H9 (cell line): ENCODE measurements around the gene FAM200B. TPM values are rescaled to one million over a fixed set of nuclear protein-coding genes. Genes with fewer than 3 reads are reported as not detected.

Experiments used
- DNase-seq: peaks from one replicate; pipeline ENCODE4 v3.0.0-alpha.2; 2017
- H2AFZ ChIP-seq: one replicate; pipeline ENCODE4 v1.6.1; 2013; ENCODE audit warnings: mild to moderate bottlenecking, low read length, control low read depth, moderate library complexity
- H2AK5ac ChIP-seq: 2 replicates; pipeline ENCODE4 v1.6.1; 2013; ENCODE audit warnings: low read length, control low read depth, mixed read lengths; ENCODE audit not compliant: insufficient read length
- H2BK120ac ChIP-seq: one replicate; pipeline ENCODE4 v1.6.1; 2013; ENCODE audit warnings: low read depth, mild to moderate bottlenecking, low read length, control low read depth, inconsistent platforms; ENCODE audit not compliant: poor library complexity, severe bottlenecking
- H2BK12ac ChIP-seq: 2 replicates; pipeline ENCODE4 v1.6.1; 2013; ENCODE audit warnings: low read length, control low read depth, mixed read lengths, low read depth; ENCODE audit not compliant: insufficient read length
- H2BK15ac ChIP-seq: 2 replicates; pipeline ENCODE4 v1.6.1; 2013; ENCODE audit warnings: low read depth, low read length, control low read depth
- H2BK20ac ChIP-seq: one replicate; pipeline ENCODE4 v1.6.1; 2013; ENCODE audit warnings: low read depth, mild to moderate bottlenecking, low read length, control low read depth, inconsistent platforms; ENCODE audit not compliant: poor library complexity, severe bottlenecking
- H2BK5ac ChIP-seq: 2 replicates; pipeline ENCODE4 v1.6.1; 2013; ENCODE audit warnings: low read length, control low read depth, mixed read lengths; ENCODE audit not compliant: insufficient read length
- H3K14ac ChIP-seq: 2 replicates; pipeline ENCODE4 v1.6.1; 2013; ENCODE audit warnings: low read length, control low read depth; ENCODE audit not compliant: insufficient read depth
- H3K18ac ChIP-seq: 2 replicates; pipeline ENCODE4 v1.6.1; 2013; ENCODE audit warnings: low read depth, mild to moderate bottlenecking, mixed read lengths, low read length, control low read depth; ENCODE audit not compliant: insufficient read length
- H3K23ac ChIP-seq: 2 replicates; pipeline ENCODE4 v1.6.1; 2013; ENCODE audit warnings: low read length, control low read depth, mixed read lengths, low read depth; ENCODE audit not compliant: insufficient read length
- H3K23me2 ChIP-seq: 2 replicates; pipeline ENCODE4 v1.6.1; 2013; ENCODE audit warnings: low read depth, mild to moderate bottlenecking, mixed read lengths, low read length, control low read depth; ENCODE audit not compliant: insufficient read length, poor library complexity, severe bottlenecking
- H3K27ac ChIP-seq: 2 replicates; pipeline ENCODE4 v1.5.1; 2013; ENCODE audit warnings: low read length, control low read depth, mixed read lengths, low read depth; ENCODE audit not compliant: insufficient read length
- H3K27me3 ChIP-seq: 2 replicates; pipeline ENCODE4 v1.6.1; 2013; ENCODE audit warnings: low read length, control low read depth, inconsistent platforms; ENCODE audit not compliant: insufficient read depth
- H3K4ac ChIP-seq: 2 replicates; pipeline ENCODE4 v1.6.1; 2013; ENCODE audit warnings: low read depth, mild to moderate bottlenecking, control low read depth, inconsistent platforms, low read length, moderate library complexity
- H3K4me1 ChIP-seq: 2 replicates; pipeline ENCODE4 v1.6.1; 2013; ENCODE audit warnings: low read length, control low read depth, inconsistent platforms; ENCODE audit not compliant: insufficient read depth
- H3K4me2 ChIP-seq: 2 replicates; pipeline ENCODE4 v1.6.1; 2013; ENCODE audit warnings: low read length, control low read depth, mixed read lengths; ENCODE audit not compliant: insufficient read length, insufficient read depth
- H3K56ac ChIP-seq: 2 replicates; pipeline ENCODE4 v1.6.1; 2013; ENCODE audit warnings: low read depth, mild to moderate bottlenecking, mixed read lengths, low read length, control low read depth; ENCODE audit not compliant: insufficient read length
- H3K79me1 ChIP-seq: 2 replicates; pipeline ENCODE4 v1.6.1; 2013; ENCODE audit warnings: low read depth, mild to moderate bottlenecking, moderate library complexity, low read length, control low read depth, inconsistent platforms; ENCODE audit not compliant: insufficient read depth, poor library complexity, severe bottlenecking
- H3K79me2 ChIP-seq: 2 replicates; pipeline ENCODE4 v1.6.1; 2013; ENCODE audit warnings: low read length, control low read depth, inconsistent platforms; ENCODE audit not compliant: insufficient read depth
- H3K9ac ChIP-seq: 2 replicates; pipeline ENCODE4 v1.6.1; 2013; ENCODE audit warnings: low read length, control low read depth, mixed read lengths; ENCODE audit not compliant: insufficient read length; ENCODE audit errors: extremely low read depth
- H3K9me3 ChIP-seq: one replicate; pipeline ENCODE4 v1.6.1; 2013; ENCODE audit warnings: low read depth, low read length, inconsistent platforms; ENCODE audit not compliant: control insufficient read depth
- H3T11ph ChIP-seq: one replicate; pipeline ENCODE4 v1.6.1; 2013; ENCODE audit warnings: mild to moderate bottlenecking, low read length, control low read depth, inconsistent platforms
- H4K20me1 ChIP-seq: one replicate; pipeline ENCODE4 v1.6.1; 2013; ENCODE audit not compliant: control insufficient read depth, insufficient read length, insufficient read depth
- H4K5ac ChIP-seq: 2 replicates; pipeline ENCODE4 v1.6.1; 2013; ENCODE audit warnings: low read depth, mild to moderate bottlenecking, mixed read lengths, low read length, control low read depth; ENCODE audit not compliant: insufficient read length
- H4K8ac ChIP-seq: replicated peaks from 2 replicates; pipeline ENCODE4 v1.6.1; 2013; ENCODE audit warnings: low read length, control low read depth, mixed read lengths, low read depth; ENCODE audit not compliant: insufficient read length
- H4K91ac ChIP-seq: 2 replicates; pipeline ENCODE4 v1.6.1; 2013; ENCODE audit warnings: low read depth, mild to moderate bottlenecking, moderate library complexity, mixed read lengths, low read length, control low read depth; ENCODE audit not compliant: insufficient read length
- H3K27ac Mint-ChIP-seq, 3 experiments: 2 replicates in 2 of 3; 3 replicates in 1 of 3; pipeline ENCODE4 v1.8.0; 2020 to 2021; ENCODE audit warnings: mixed read lengths in 3 of 3, mild to moderate bottlenecking in 1 of 3, moderate library complexity in 1 of 3
- H3K27me3 Mint-ChIP-seq: 2 replicates; pipeline ENCODE4 v1.8.0; 2021; ENCODE audit warnings: low read depth, mild to moderate bottlenecking, moderate library complexity, mixed read lengths
- H3K36me3 Mint-ChIP-seq, 3 experiments: 2 replicates in 2 of 3; 3 replicates in 1 of 3; pipeline ENCODE4 v1.8.0; 2020 to 2021; ENCODE audit warnings: low read depth in 3 of 3, mixed read lengths in 3 of 3; ENCODE audit not compliant: insufficient read depth in 1 of 3
- H3K4me1 Mint-ChIP-seq, 2 experiments: 2 replicates each; pipeline ENCODE4 v1.8.0; 2020; ENCODE audit warnings: mixed read lengths in 2 of 2
- H3K4me3 Mint-ChIP-seq, 2 experiments: 2 replicates in 1 of 2; 3 replicates in 1 of 2; pipeline ENCODE4 v1.8.0; 2020 to 2021; ENCODE audit warnings: mild to moderate bottlenecking in 2 of 2, mixed read lengths in 2 of 2, moderate library complexity in 1 of 2
- H3K9me3 Mint-ChIP-seq, 2 experiments: 2 replicates in 1 of 2; 3 replicates in 1 of 2; pipeline ENCODE4 v1.8.0; 2020; ENCODE audit warnings: mild to moderate bottlenecking in 2 of 2, mixed read lengths in 2 of 2, moderate library complexity in 1 of 2
- CTCF ChIP-seq: fragments of 200-600 bp; sonication (generic); conservative IDR thresholded peaks from 3 replicates; pipeline ENCODE4 v1.8.0; 2021; ENCODE audit warnings: antibody characterized with exemption, mild to moderate bottlenecking
- WGBS: extraction: QIAGEN DNeasy Blood & Tissue Kit; methylation state at CpG from one replicate; pipeline ENCODE4 v1.1.7; 2013; ENCODE audit warnings: missing lambda C conversion rate, low lambda C conversion rate, mixed read lengths; ENCODE audit not compliant: insufficient read length; ENCODE audit errors: extremely low coverage; 5-methylcytosine and 5-hydroxymethylcytosine counted together
- total RNA-seq: library from RNA; stranded (reverse); gene quantifications from 2 replicates; pipeline ENCODE4 v1.2.1, GENCODE V29; 2021

FAM200B gene
- total RNA-seq, 1 experiment from 2014 or later = 19.6 TPM

GRCh38 chr4:15737255-15737654 lies 55.6 kb downstream of the FAM200B start:
- no peak overlapping the region for H3K4ac ChIP-seq
- H3K4me2 ChIP-seq = no peak overlapping the region
- no peak overlapping the region for H3K56ac ChIP-seq
- no peak overlapping the region for H3K4me3 Mint-ChIP-seq
- peaks cover 4 to 8% of the 10 kb centered on the region in 2 experiments; a peak in 4 of 5 replicates for H3K9me3 Mint-ChIP-seq
- H3K27me3 ChIP-seq = no peaks in the 10 kb centered on the region; the same call in 1 of the 2 replicates
- H3K9me3 ChIP-seq = peaks cover 3% of the 10 kb centered on the region
- no peaks in the 10 kb centered on the region for H3K23me2 ChIP-seq
- H2BK120ac ChIP-seq = no peak overlapping the region
- no peaks in the 10 kb centered on the region for H3K4me1 Mint-ChIP-seq
- no peak overlapping the region for H2AFZ ChIP-seq
- H2BK15ac ChIP-seq = no peak overlapping the region
- no peak overlapping the region for H4K5ac ChIP-seq
- no peak overlapping the region for H3K27ac ChIP-seq
- H3K27me3 Mint-ChIP-seq = peaks cover 1% of the 10 kb centered on the region; the same call in 1 of the 2 replicates
- H3K18ac ChIP-seq = no peak overlapping the region
- H2BK5ac ChIP-seq = no peak overlapping the region
- no peaks in the 10 kb centered on the region for H3K4me1 ChIP-seq
- H3K79me2 ChIP-seq = no peaks in the 10 kb centered on the region
- no peak for DNase-seq
- H3K79me1 ChIP-seq = no peaks in the 10 kb centered on the region
- no peak overlapping the region for H3K27ac Mint-ChIP-seq
- peaks cover 0 to 5% (median 2%) of the 10 kb centered on the region in 3 experiments; a peak in 2 of 7 replicates for H3K36me3 Mint-ChIP-seq
- H4K91ac ChIP-seq = no peak overlapping the region
- no peak overlapping the region for H3K9ac ChIP-seq
- no peak overlapping the region for H2AK5ac ChIP-seq
- no peaks in the 10 kb centered on the region for H4K20me1 ChIP-seq
- no peak overlapping the region for H2BK20ac ChIP-seq
- no peak overlapping the region for H3T11ph ChIP-seq
- H3K14ac ChIP-seq = no peak overlapping the region
- TF ChIP-seq CTCF = peak; percentile 31; the same call in 1 of the 3 replicates
- no peak overlapping the region for H2BK12ac ChIP-seq
- WGBS = no CpG with 5 or more reads among the region's 3 CpGs
- no peak overlapping the region for H3K23ac ChIP-seq
- H4K8ac ChIP-seq = no peak overlapping the region
